Endothelial cell of umbilical vein (primary cell): Measurements from ENCODE around the gene HLA-F. TPM values are rescaled to one million over a fixed set of nuclear protein-coding genes. Genes with fewer than 3 reads are reported as not detected.

Source experiments
- BruUV-seq: library from RNA; stranded (reverse); fragments of 400-500 nt; replicated peaks from 2 replicates; lab custom pipeline; 2021; lab: Mats Ljungman, UMichigan
- CTCF ChIA-PET: fragments of 300-600, 350-600 bp; sonication (Branson Sonifier 250); formaldehyde crosslinking; loops from one replicate; lab custom pipeline; 2021; ENCODE audit warnings: antibody characterized with exemption, inconsistent platforms; lab: Charles Lee
- POLR2A ChIA-PET: fragments of 300-600, 350-600 bp; sonication (Branson Sonifier 250); formaldehyde crosslinking; loops from one replicate; lab custom pipeline; 2021; ENCODE audit warnings: antibody characterized with exemption, inconsistent platforms; lab: Charles Lee
- DNase-seq: peaks from one replicate; pipeline ENCODE4 v3.0.0-alpha.2; 2011; ENCODE audit warnings: low read depth, low spot score
- FAIRE-seq: peaks from 2 replicates; lab custom pipeline; 2011; peaks lifted over from hg19 to GRCh38; lab: Jason Lieb, UNC
- H2AFZ ChIP-seq: 2 replicates; pipeline ENCODE4 v1.6.0; 2012; ENCODE audit warnings: low read depth, low read length, control low read depth, inconsistent platforms
- H3K27ac ChIP-seq: 2 replicates; pipeline ENCODE4 v1.5.1; 2011; ENCODE audit warnings: low read depth, mild to moderate bottlenecking, control low read depth, low read length, moderate library complexity; ENCODE audit not compliant: insufficient read depth
- H3K27me3 ChIP-seq, 2 experiments: 2 replicates each; pipeline versions ENCODE4 v1.6.0 to v1.6.1; 2011; ENCODE audit warnings: low read length in 2 of 2, mixed read lengths in 1 of 2; ENCODE audit not compliant: control insufficient read depth in 2 of 2, insufficient read depth in 2 of 2
- H3K36me3 ChIP-seq, 2 experiments: 2 replicates in 1 of 2; 3 replicates in 1 of 2; pipeline ENCODE4 v1.5.1; 2011; ENCODE audit warnings: low read length in 2 of 2, mild to moderate bottlenecking in 1 of 2, moderate library complexity in 1 of 2; ENCODE audit not compliant: control insufficient read depth in 2 of 2, insufficient read depth in 2 of 2; ENCODE audit errors: extremely low read depth in 1 of 2
- H3K4me1 ChIP-seq: 3 replicates; pipeline ENCODE4 v1.5.1; 2011; ENCODE audit warnings: mild to moderate bottlenecking, low read length; ENCODE audit not compliant: control insufficient read depth, insufficient read depth; ENCODE audit errors: extremely low read depth
- H3K4me2 ChIP-seq: 2 replicates; pipeline ENCODE4 v1.6.1; 2011; ENCODE audit warnings: low read length, control low read depth, mixed read lengths; ENCODE audit not compliant: insufficient read depth
- H3K4me3 ChIP-seq, 3 experiments: fragments of 200-600 bp in 1 of 3; sonication (generic), shearing (Covaris generic) in 1 of 3; replicated peaks in 1 of 3; 2 replicates each; pipeline ENCODE4 v1.5.1; 2011 to 2016; ENCODE audit warnings: control low read depth in 3 of 3, low read length in 3 of 3, mild to moderate bottlenecking in 2 of 3, inconsistent platforms in 1 of 3, low read depth in 1 of 3, moderate library complexity in 1 of 3; ENCODE audit not compliant: insufficient read depth in 1 of 3
- H3K79me2 ChIP-seq: 2 replicates; pipeline ENCODE4 v1.6.0; 2012; ENCODE audit warnings: low read length, inconsistent platforms; ENCODE audit not compliant: control insufficient read depth, insufficient read depth
- H3K9ac ChIP-seq: replicated peaks from 2 replicates; pipeline ENCODE3; 2011; ENCODE audit warnings: low read length, control low read depth; ENCODE audit not compliant: insufficient read depth; ENCODE audit errors: extremely low read depth
- H3K9me1 ChIP-seq: replicated peaks from 3 replicates; pipeline ENCODE4 v1.6.0; 2011; ENCODE audit warnings: mild to moderate bottlenecking, low read length; ENCODE audit not compliant: control insufficient read depth, insufficient read depth; ENCODE audit errors: extremely low read depth
- H3K9me3 ChIP-seq: replicated peaks from 2 replicates; pipeline ENCODE4 v1.5.1; 2012; ENCODE audit warnings: low read length, inconsistent platforms; ENCODE audit not compliant: control insufficient read depth, insufficient read depth
- H4K20me1 ChIP-seq: replicated peaks from 2 replicates; pipeline ENCODE3; 2011; ENCODE audit warnings: mild to moderate bottlenecking, low read length; ENCODE audit not compliant: control insufficient read depth, insufficient read depth; ENCODE audit errors: extremely low read depth
- CTCF ChIP-seq, 2 donors: IDR thresholded peaks; 1 replicate in 1 of 2; 2 replicates in 1 of 2; pipeline ENCODE4 v1.5.1; 2011; ENCODE audit warnings: low read length in 2 of 2, mild to moderate bottlenecking in 2 of 2, moderate library complexity in 2 of 2, control low read depth in 1 of 2, inconsistent platforms in 1 of 2, low read depth in 1 of 2; ENCODE audit not compliant: insufficient read depth in 1 of 2; ENCODE audit errors: extremely low read depth in 1 of 2
- EZH2 ChIP-seq: IDR thresholded peaks from 2 replicates; pipeline ENCODE4 v1.6.1; 2012; ENCODE audit warnings: borderline replicate concordance, low read depth, mild to moderate bottlenecking, moderate library complexity, low read length, inconsistent platforms; ENCODE audit not compliant: severe bottlenecking
- FOS ChIP-seq: IDR thresholded peaks from 2 replicates; pipeline ENCODE4 v1.6.1; 2011; ENCODE audit warnings: mild to moderate bottlenecking, low read length, moderate library complexity, borderline replicate concordance; ENCODE audit not compliant: insufficient read depth
- GATA2 ChIP-seq: IDR thresholded peaks from 2 replicates; pipeline ENCODE4 v1.7.0; 2011; ENCODE audit warnings: low read depth, mild to moderate bottlenecking, moderate library complexity, mixed read lengths, low read length; ENCODE audit not compliant: insufficient read length, insufficient read depth
- JUN ChIP-seq: IDR thresholded peaks from 2 replicates; pipeline ENCODE4 v1.6.1; 2011; ENCODE audit warnings: borderline replicate concordance, low read depth; ENCODE audit not compliant: insufficient read length, insufficient read depth
- MAX ChIP-seq: IDR thresholded peaks from 2 replicates; pipeline ENCODE4 v1.6.1; 2011; ENCODE audit not compliant: insufficient read depth, insufficient read length
- MYC ChIP-seq: IDR thresholded peaks from one replicate; pipeline ENCODE4 v1.6.1; 2011; ENCODE audit warnings: mild to moderate bottlenecking, low read depth, low read length
- POLR2A ChIP-seq: IDR thresholded peaks from 2 replicates; pipeline ENCODE4 v1.6.1; 2012; ENCODE audit warnings: low read depth, mild to moderate bottlenecking, control low read depth, low read length
- POLR2AphosphoS5 ChIP-seq: IDR thresholded peaks from 2 replicates; pipeline ENCODE4 v1.6.1; 2012; ENCODE audit warnings: low read depth, mild to moderate bottlenecking, control low read depth, low read length, moderate library complexity; ENCODE audit not compliant: insufficient read depth
- dilution Hi-C: fragments of 300-500 bp; cut with MboI; formaldehyde crosslinking; loops from one replicate; pipeline ENCODE4 v1.15.0; 2019; ENCODE audit warnings: low sequenced_read_pairs; ENCODE audit not compliant: extremely low pct_ligation_motif_present
- intact Hi-C: fragments of 100-400 bp; cut with micrococcal nuclease; formaldehyde crosslinking; loops from one replicate; pipeline ENCODE4 v1.10.0; 2022
- polyA plus RNA-seq, 4 experiments: library from polyadenylated mRNA; depleted of rRNA in 3 of 4; stranded (reverse) in 3 of 4; unstranded in 1 of 4; fragments of >200 nt; gene quantifications; 2 replicates each; pipeline versions ENCODE4 v1.2.1 to v1.2.3, GENCODE V29; 2011 to 2012; ENCODE audit warnings: missing spikeins in 1 of 4
- total RNA-seq: library from RNA; stranded (reverse); gene quantifications from 2 replicates; pipeline ENCODE4 v1.2.3, GENCODE V29; 2021

HLA-F gene
- total and polyA plus RNA-seq, 2 donors (not counting 3 experiments of a cell fraction or from before 2014, with no cell fraction given): 1.5 to 1.6 TPM

- Histone ChIP-seq H3K9me3 (no peaks in the 10 kb centered on the region), H3K9me1 (no peaks in the 10 kb centered on the region), H3K79me2 (no peaks in the 10 kb centered on the region), H3K9ac (no peak overlapping the region), H3K4me3 (no peak overlapping the region), H3K27me3 (peaks cover 0 to 8% of the 10 kb centered on the region in 2 experiments), H3K4me1 (no peaks in the 10 kb centered on the region), H4K20me1 (no peaks in the 10 kb centered on the region), H3K4me2 (no peak overlapping the region), H2AFZ (no peak overlapping the region), H3K27ac (no peak overlapping the region), H3K36me3 (no peaks in the 10 kb centered on the region)
- CTCF ChIA-PET: interaction anchor here (5.0 kb wide), 1 partner anchor 28 kb away, joined by 19 read pairs; no protein-coding TSS in a partner anchor
- no peak for DNase-seq
- POLR2A ChIA-PET: no interaction called here
- intact Hi-C loops (no loop called here), dilution Hi-C loops (no loop called here)
- FAIRE-seq: no peak
- no TSS peak for BruUV-seq
- TF ChIP-seq MYC (no peak), JUN (no peak), POLR2AphosphoS5 (no peak), MAX (no peak), EZH2 (no peak), POLR2A (no peak), FOS (no peak), GATA2 (no peak), CTCF (IDR thresholded peaks at IDR 0.05; ENCODE audit: extremely low read depth in 1 of 2, insufficient read depth in 1 of 2, low read depth in 1 of 2, low read length in 2 of 2) (no peak)
Measured at GRCh38 chr6:29681811-29682210, 41.4 kb upstream of the HLA-F start.
